HEK293T (cell line): ENCODE measurements around the gene TGFB1I1.

Source experiments
- ARNT ChIP-seq: fragments of 450-650 bp; IDR thresholded peaks from 2 replicates; pipeline ENCODE4 v1.6.1; 2017; ENCODE audit warnings: mild to moderate bottlenecking
- BHLHE40 ChIP-seq: fragments of 450-650 bp; IDR thresholded peaks from 2 replicates; pipeline ENCODE4 v1.6.1; 2016; ENCODE audit warnings: mild to moderate bottlenecking, moderate library complexity, borderline replicate concordance
- CTBP1 ChIP-seq: fragments of 450-650 bp; IDR thresholded peaks from 2 replicates; pipeline ENCODE4 v1.6.1; 2016; ENCODE audit warnings: borderline replicate concordance
- ELF4 ChIP-seq: fragments of 450-650 bp; IDR thresholded peaks from 2 replicates; pipeline ENCODE4 v1.6.1; 2017; ENCODE audit warnings: antibody characterized with exemption
- FOXA1 ChIP-seq: fragments of 450-650 bp; IDR thresholded peaks from 2 replicates; pipeline ENCODE4 v1.6.1; 2016; ENCODE audit warnings: mild to moderate bottlenecking
- FOXK2 ChIP-seq: fragments of 450-650 bp; IDR thresholded peaks from 2 replicates; pipeline ENCODE4 v1.6.1; 2016; ENCODE audit warnings: mild to moderate bottlenecking
- FOXM1 ChIP-seq: fragments of 450-650 bp; IDR thresholded peaks from 2 replicates; pipeline ENCODE4 v1.6.1; 2017; ENCODE audit warnings: mild to moderate bottlenecking, borderline replicate concordance
- HDGF ChIP-seq: fragments of 450-650 bp; IDR thresholded peaks from 2 replicates; pipeline ENCODE4 v1.6.1; 2017; ENCODE audit warnings: antibody characterized with exemption, borderline replicate concordance
- L3MBTL2 ChIP-seq: fragments of 450-650 bp; conservative IDR thresholded peaks from 2 replicates; pipeline ENCODE4 v1.6.1; 2016; ENCODE audit warnings: mild to moderate bottlenecking
- LEF1 ChIP-seq: fragments of 450-650 bp; IDR thresholded peaks from 2 replicates; pipeline ENCODE4 v1.6.1; 2017; ENCODE audit warnings: mild to moderate bottlenecking, borderline replicate concordance
- SP1 ChIP-seq: fragments of 450-650 bp; IDR thresholded peaks from 2 replicates; pipeline ENCODE4 v1.6.1; 2017
- SUZ12 ChIP-seq: fragments of 450-650 bp; IDR thresholded peaks from 2 replicates; pipeline ENCODE4 v1.6.1; 2016; ENCODE audit warnings: mild to moderate bottlenecking
- ZNF384 ChIP-seq: fragments of 450-650 bp; IDR thresholded peaks from 2 replicates; pipeline ENCODE4 v1.6.1; 2016

DNA sequence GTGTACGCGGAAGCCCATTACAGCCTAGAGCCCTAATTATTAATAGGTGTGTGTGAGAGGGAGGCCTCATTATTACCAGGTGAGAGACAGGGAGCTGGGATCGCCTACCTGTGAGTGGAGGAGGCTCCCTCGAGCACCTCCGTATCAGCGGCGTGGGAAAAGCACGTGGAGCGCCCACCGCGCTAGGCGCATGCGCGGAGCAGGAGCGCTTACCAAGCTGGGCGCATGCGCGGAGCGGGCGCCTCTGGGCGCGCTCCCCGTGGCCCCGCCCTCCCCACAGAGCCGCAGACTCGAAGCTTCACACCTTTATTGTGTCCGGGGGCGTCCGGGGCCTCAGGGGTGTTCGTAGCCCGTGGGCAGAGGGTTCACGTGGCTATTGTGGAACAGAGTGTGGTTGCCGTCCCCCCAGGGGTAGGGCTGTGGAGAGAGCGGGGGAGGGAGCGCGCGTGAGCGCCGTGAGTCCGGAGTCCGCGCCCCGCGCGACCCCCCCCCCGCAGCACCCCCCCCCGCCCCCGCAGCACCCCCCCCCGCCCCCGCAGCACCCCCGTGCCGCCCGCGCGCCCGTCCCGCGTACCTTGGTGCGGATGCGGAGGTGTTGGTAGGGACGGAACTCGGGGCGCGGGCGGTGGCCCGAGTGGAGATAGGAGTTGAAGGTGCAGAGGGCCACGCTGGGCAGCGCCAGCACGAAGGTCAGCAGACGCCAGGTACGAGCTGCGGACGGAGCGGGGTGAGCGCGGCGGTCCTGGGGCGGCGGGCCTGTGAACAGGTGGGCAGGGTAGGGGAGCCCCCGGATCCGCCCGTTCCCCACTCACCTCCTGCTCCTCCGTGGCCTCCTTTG is 44.3 kb upstream of the TGFB1I1 start:
- TF ChIP-seq ARNT (no peak), BHLHE40 (no peak), SUZ12 (no peak), ELF4 (no peak), FOXM1 (no peak), SP1 (no peak), L3MBTL2 (no peak), ZNF384 (no peak), LEF1 (no peak), HDGF (no peak), CTBP1 (no peak), FOXA1 (no peak), FOXK2 (no peak)
